Measurements from ENCODE around the gene POLR3K.

The POLR3K gene

DNA sequence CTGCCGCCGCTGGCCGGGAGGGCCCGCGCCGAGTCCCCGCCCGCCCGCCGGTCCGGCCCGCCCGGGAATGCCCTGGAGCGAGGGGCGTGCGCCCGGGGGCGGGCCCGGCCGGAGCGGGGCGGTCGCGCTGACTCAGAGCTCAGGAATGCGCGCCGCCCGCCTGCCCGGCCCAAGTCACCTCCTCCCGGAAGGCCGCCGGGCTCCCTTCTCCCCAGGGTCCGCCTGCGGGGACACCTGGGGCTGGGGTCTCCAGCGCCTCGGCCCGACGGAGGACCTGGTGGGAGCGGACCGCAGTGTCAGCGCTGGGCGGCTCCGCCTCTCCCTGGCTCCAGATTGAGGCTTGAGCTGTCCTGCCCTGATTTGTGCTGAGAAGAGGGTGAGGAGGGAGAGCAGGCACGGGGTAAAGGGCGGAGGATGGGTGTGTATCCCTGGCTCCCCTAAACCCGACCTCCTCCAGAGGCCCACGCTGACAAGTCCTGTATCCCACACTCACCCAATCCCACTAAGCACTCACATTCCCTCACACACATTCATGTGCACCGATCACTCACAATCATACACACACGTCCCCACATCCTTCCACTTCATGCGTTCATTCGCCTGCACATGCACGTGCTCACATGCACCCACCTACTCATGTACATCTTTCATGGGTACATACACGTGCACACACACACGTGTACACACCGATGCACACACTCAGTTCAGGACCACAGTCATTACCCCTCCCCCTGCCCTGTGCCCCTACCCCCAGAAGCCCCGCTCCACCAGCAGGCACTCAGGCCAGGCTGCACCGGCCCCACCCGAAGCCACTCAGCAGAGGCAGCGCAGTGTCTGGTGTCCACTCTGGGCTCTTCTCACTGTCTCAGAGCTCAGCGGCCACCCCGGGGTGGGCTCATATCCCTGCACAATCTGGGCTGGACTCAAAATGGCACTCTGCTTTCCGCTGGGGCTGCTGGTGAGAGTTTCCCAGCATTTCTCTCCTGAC is 19.4 kb upstream of the POLR3K start, which contains the start of gene RHBDF1:
Gene RHBDF1 (minus strand): TSS at position 71 of the 988 bp plus-strand sequence. CDS start 7,616 bp downstream, outside the sequence.
- no peaks in the 10 kb centered on the region for H3K9me3 ChIP-seq (ENCODE audit: severe bottlenecking)
- TF ChIP-seq, protein P1, sequence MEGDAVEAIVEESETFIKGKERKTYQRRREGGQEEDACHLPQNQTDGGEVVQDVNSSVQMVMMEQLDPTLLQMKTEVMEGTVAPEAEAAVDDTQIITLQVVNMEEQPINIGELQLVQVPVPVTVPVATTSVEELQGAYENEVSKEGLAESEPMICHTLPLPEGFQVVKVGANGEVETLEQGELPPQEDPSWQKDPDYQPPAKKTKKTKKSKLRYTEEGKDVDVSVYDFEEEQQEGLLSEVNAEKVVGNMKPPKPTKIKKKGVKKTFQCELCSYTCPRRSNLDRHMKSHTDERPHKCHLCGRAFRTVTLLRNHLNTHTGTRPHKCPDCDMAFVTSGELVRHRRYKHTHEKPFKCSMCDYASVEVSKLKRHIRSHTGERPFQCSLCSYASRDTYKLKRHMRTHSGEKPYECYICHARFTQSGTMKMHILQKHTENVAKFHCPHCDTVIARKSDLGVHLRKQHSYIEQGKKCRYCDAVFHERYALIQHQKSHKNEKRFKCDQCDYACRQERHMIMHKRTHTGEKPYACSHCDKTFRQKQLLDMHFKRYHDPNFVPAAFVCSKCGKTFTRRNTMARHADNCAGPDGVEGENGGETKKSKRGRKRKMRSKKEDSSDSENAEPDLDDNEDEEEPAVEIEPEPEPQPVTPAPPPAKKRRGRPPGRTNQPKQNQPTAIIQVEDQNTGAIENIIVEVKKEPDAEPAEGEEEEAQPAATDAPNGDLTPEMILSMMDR (IDR thresholded peaks at IDR 0.05; ENCODE audit: low read depth, low read length): no peak
- H3K27me3 ChIP-seq (ENCODE audit: insufficient read depth, low read depth, severe bottlenecking): no peaks in the 10 kb centered on the region
- no peak for DNase-seq
- peak within 1 kb of the TSS; percentile 61 for H3K27ac ChIP-seq
- H3K36me3 ChIP-seq: no peaks in the 10 kb centered on the region
- peak within 1 kb of the TSS; percentile 59 for H3K4me3 ChIP-seq (ENCODE audit: low read depth, low read length)

DNA sequence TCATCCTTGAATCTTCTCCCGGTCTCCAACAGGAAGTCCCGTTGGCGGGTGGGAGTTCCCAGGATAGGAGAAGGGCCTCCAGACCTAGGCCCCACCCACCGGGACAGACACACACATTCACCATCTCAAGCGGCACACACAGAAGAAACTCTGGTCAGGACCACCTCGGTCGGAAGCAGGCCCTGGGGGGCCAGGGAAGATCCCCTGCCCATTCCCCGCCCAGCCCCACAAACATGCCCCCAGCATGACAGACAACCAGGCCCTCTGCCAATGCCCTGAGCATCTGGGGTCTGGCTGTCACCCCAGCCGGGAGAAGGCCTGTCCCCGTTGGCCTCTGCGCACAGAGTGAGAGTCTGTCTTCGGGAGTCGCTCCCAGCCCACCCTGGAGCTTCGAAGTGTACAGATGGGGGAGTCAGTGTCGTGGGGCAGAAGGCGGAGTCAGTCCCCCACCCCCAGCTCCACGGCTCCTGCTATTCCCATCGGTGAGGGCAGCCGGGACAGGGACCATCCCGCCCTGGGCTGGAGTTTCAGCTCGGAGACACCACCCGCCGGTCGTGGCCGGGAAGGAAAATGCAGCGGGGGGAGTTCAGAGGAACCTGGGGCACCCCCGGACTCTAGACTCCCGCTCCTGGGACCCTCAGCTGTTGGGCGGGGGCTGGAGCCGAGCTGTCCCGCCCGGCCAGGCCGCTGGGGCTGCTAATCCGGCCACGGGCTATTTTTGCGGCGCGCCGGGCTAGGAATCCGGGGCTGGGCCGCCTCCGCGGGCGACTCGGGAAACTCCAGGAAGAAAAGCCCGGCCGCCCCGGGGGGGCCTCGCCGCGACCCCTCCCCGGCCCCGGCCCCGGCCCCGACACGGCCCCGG is 18.4 kb upstream of the POLR3K start:
- DNase-seq: peak; percentile 70
- Histone ChIP-seq H3K36me3 (no peaks in the 10 kb centered on the region), H3K27ac (peak overlapping the region; percentile 61), H3K9me3 (ENCODE audit: severe bottlenecking) (no peaks in the 10 kb centered on the region), H3K27me3 (ENCODE audit: insufficient read depth, low read depth, severe bottlenecking) (no peaks in the 10 kb centered on the region), H3K4me3 (ENCODE audit: low read depth, low read length) (peak overlapping the region; percentile 59)
- TF ChIP-seq, protein P1 (IDR thresholded peaks at IDR 0.05; ENCODE audit: low read depth, low read length): no peak

DNA sequence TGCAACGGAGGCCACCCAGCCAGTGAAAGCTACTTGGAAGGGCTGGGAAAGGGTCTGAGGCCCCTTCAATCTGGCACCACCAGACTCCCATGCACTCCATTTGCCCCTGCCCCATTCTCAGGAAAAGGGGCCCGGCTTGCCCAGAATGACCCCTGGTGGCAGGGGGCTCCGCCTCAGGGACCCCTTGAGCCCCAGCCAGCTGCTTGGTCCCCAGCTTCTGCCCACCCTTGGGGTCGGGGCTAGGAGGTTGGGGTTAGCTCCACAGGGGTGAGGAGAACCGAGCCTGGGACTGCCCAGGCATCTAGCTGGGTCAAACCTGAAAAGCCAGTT is 17.8 kb upstream of the POLR3K start:
- Histone ChIP-seq H3K27ac (peak overlapping the region; percentile 61; the same call in 1 of the 2 replicates), H3K9me3 (ENCODE audit: severe bottlenecking) (no peaks in the 10 kb centered on the region), H3K27me3 (ENCODE audit: insufficient read depth, low read depth, severe bottlenecking) (no peaks in the 10 kb centered on the region), H3K36me3 (no peaks in the 10 kb centered on the region), H3K4me3 (ENCODE audit: low read depth, low read length) (peak overlapping the region; percentile 59)
- TF ChIP-seq, protein P1 (IDR thresholded peaks at IDR 0.05; ENCODE audit: low read depth, low read length): no peak
- no peak for DNase-seq

DNA sequence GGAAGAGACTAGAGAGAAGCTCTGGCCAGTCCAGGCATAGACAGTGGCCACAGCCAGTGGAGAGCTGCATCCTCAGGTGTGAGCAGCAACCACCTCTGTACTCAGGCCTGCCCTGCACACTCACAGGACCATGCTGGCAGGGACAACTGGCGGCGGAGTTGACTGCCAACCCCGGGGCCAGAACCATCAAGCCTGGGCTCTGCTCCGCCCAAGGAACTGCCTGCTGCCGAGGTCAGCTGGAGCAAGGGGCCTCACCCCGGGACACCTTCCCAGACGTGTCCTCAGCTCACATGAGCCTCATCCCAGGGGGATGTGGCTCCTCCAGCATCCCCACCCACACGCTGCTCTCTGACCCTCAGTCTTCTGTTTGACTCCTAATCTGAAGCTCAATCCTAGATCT is 15.8 kb upstream of the POLR3K start:
- Histone ChIP-seq H3K27ac (peak overlapping the region; percentile 74), H3K9me3 (ENCODE audit: severe bottlenecking) (no peaks in the 10 kb centered on the region), H3K4me3 (ENCODE audit: low read depth, low read length) (no peak overlapping the region), H3K27me3 (ENCODE audit: insufficient read depth, low read depth, severe bottlenecking) (no peaks in the 10 kb centered on the region), H3K36me3 (no peaks in the 10 kb centered on the region)
- TF ChIP-seq, protein P1 (IDR thresholded peaks at IDR 0.05; ENCODE audit: low read depth, low read length): no peak
- DNase-seq: peak; percentile 70

DNA sequence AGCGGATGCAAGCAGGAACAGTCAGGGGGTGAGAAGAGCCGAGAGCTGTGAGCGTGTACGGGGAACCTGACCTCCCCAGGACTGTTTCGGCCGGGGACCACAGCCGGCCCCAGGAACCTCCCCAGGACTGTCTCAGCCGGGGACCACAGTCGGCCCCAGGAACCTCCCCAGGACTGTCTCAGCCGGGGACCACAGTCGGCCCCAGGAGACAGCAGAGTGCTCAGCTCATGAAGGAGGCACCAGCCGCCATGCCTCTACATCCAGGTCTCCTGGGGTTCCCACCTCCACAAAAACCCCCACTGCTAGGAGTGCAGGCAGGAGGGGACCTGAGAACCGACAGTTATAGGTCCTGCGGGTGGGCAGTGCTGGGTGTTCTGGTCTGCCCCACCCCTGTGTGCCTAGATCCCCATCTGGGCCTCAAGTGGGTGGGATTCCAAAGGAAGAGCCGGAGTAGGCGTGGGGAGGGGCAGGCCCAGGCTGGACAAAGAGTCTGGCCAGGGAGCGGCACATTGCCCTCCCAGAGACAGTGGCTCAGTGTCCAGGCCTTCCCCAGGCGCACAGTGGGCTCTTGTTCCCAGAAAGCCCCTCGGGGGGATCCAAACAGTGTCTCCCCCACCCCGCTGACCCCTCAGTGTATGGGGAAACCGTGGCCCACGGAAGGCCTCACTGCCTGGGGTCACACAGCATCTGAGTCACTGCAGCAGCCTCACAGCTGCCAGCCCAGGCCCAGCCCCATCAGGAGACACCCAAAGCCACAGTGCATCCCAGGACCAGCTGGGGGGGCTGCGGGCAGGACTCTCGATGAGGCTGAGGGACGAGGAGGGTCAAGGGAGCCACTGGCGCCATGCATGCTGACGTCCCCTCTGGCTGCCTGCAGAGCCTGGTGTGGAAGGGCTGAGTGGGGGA is 14.7 kb upstream of the POLR3K start:
- no peak for DNase-seq
- Histone ChIP-seq H3K27ac (peak overlapping the region; percentile 74), H3K4me3 (ENCODE audit: low read depth, low read length) (no peak overlapping the region), H3K36me3 (no peaks in the 10 kb centered on the region; the same call in 1 of the 2 replicates), H3K9me3 (ENCODE audit: severe bottlenecking) (no peaks in the 10 kb centered on the region), H3K27me3 (ENCODE audit: insufficient read depth, low read depth, severe bottlenecking) (no peaks in the 10 kb centered on the region)
- TF ChIP-seq, protein P1 (IDR thresholded peaks at IDR 0.05; ENCODE audit: low read depth, low read length): no peak

All from WERI-Rb-1 (cell line).